ENCODE measurements around the gene CENPL.

The CENPL gene

GRCh38 chr1:173779936-173780335, 44.7 kb downstream of the CENPL start:
- TF ChIP-seq POLR2AphosphoS5 (IDR thresholded peaks at IDR 0.05; ENCODE audit: low read depth, low read length), result no peak
- no peak for TF ChIP-seq REST (IDR thresholded peaks at IDR 0.05; ENCODE audit: insufficient read depth in 1 of 2, low read depth in 2 of 2, low read length in 2 of 2)
- no peak for TF ChIP-seq FOXP2 (optimal IDR thresholded peaks at IDR 0.05; ENCODE audit: borderline replicate concordance, extremely low read depth, extremely low read length, insufficient read depth)
- TF ChIP-seq TAF1 (IDR thresholded peaks at IDR 0.05; ENCODE audit: borderline replicate concordance, insufficient read depth, low read length), result no peak
- no peak for TF ChIP-seq SIN3A (IDR thresholded peaks at IDR 0.05; ENCODE audit: borderline replicate concordance, insufficient read depth, low read length)

GRCh38 chr1:173775578-173776226, 49.0 kb downstream of the CENPL start:
- TF ChIP-seq TAF1 (IDR thresholded peaks at IDR 0.05; ENCODE audit: borderline replicate concordance, insufficient read depth, low read length) (no peak), FOXP2 (optimal IDR thresholded peaks at IDR 0.05; ENCODE audit: borderline replicate concordance, extremely low read depth, extremely low read length, insufficient read depth) (no peak), POLR2AphosphoS5 (IDR thresholded peaks at IDR 0.05; ENCODE audit: low read depth, low read length) (no peak), SIN3A (IDR thresholded peaks at IDR 0.05; ENCODE audit: borderline replicate concordance, insufficient read depth, low read length) (no peak), REST (IDR thresholded peaks at IDR 0.05; ENCODE audit: insufficient read depth in 1 of 2, low read depth in 2 of 2, low read length in 2 of 2) (no peak)

- TF ChIP-seq FOXP2 (optimal IDR thresholded peaks at IDR 0.05; ENCODE audit: borderline replicate concordance, extremely low read depth, extremely low read length, insufficient read depth), result no peak
- TF ChIP-seq REST (IDR thresholded peaks at IDR 0.05; ENCODE audit: insufficient read depth in 1 of 2, low read depth in 2 of 2, low read length in 2 of 2), result no peak
- no peak for TF ChIP-seq POLR2AphosphoS5 (IDR thresholded peaks at IDR 0.05; ENCODE audit: low read depth, low read length)
- TF ChIP-seq TAF1 (IDR thresholded peaks at IDR 0.05; ENCODE audit: borderline replicate concordance, insufficient read depth, low read length), result no peak
- TF ChIP-seq SIN3A (IDR thresholded peaks at IDR 0.05; ENCODE audit: borderline replicate concordance, insufficient read depth, low read length), result no peak
Observed at GRCh38 chr1:173771560-173771959, 53.1 kb downstream of the CENPL start.

- TF ChIP-seq POLR2AphosphoS5 (IDR thresholded peaks at IDR 0.05; ENCODE audit: low read depth, low read length), result no peak
- TF ChIP-seq REST (IDR thresholded peaks at IDR 0.05; ENCODE audit: insufficient read depth in 1 of 2, low read depth in 2 of 2, low read length in 2 of 2), result no peak
- no peak for TF ChIP-seq SIN3A (IDR thresholded peaks at IDR 0.05; ENCODE audit: borderline replicate concordance, insufficient read depth, low read length)
- TF ChIP-seq FOXP2 (optimal IDR thresholded peaks at IDR 0.05; ENCODE audit: borderline replicate concordance, extremely low read depth, extremely low read length, insufficient read depth), result no peak
- TF ChIP-seq TAF1 (IDR thresholded peaks at IDR 0.05; ENCODE audit: borderline replicate concordance, insufficient read depth, low read length), result no peak
Observed at GRCh38 chr1:173768827-173769226, 55.9 kb downstream of the CENPL start.
